ENCODE results near the gene PRKAB1. TPM values are rescaled to one million over a fixed set of nuclear protein-coding genes. Genes with fewer than 3 reads are reported as not detected.

Gene PRKAB1
- total RNA-seq, 1 experiment from 2014 or later, result 30.0 TPM

DNA sequence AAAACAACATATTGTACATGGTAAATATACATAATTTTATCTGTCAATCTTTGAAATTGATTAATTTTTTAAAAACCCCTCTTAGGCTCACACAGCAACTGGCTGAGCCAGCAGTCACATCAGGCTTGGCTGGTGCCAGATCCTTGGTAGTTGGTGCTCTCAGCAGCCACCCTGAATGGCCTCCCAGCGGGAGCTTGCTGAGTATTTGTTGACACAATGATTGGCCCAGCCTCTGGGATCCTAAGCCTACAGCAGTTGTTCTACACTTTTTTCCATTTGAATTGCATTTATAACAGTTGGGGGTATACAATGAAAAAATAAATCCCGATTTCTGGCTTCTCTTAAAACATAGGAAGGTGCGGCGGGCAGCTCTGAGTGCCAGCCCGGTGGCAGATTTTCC lies 11.1 kb downstream of the PRKAB1 start:
- BruUV-seq (replicated peaks), result no TSS peak
- intact Hi-C loops (cut with micrococcal nuclease; ENCODE audit: unreplicated experiment), result no loop called here
- TF ChIP-seq, protein P1, sequence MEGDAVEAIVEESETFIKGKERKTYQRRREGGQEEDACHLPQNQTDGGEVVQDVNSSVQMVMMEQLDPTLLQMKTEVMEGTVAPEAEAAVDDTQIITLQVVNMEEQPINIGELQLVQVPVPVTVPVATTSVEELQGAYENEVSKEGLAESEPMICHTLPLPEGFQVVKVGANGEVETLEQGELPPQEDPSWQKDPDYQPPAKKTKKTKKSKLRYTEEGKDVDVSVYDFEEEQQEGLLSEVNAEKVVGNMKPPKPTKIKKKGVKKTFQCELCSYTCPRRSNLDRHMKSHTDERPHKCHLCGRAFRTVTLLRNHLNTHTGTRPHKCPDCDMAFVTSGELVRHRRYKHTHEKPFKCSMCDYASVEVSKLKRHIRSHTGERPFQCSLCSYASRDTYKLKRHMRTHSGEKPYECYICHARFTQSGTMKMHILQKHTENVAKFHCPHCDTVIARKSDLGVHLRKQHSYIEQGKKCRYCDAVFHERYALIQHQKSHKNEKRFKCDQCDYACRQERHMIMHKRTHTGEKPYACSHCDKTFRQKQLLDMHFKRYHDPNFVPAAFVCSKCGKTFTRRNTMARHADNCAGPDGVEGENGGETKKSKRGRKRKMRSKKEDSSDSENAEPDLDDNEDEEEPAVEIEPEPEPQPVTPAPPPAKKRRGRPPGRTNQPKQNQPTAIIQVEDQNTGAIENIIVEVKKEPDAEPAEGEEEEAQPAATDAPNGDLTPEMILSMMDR (conservative IDR thresholded peaks at IDR 0.05), result no peak
- no peak for TF ChIP-seq EZH2 (IDR thresholded peaks at IDR 0.05; ENCODE audit: low read depth)
- DNase-seq, result no peak
- Histone ChIP-seq H4K20me1 (ENCODE audit: insufficient read depth) (0 out of 2 replicates have a peak, but pooled peaks cover 3% of the 10 kb centered on the region), H3K4me1 (replicated peaks; ENCODE audit: insufficient read depth) (peaks cover 7% of the 10 kb centered on the region), H3K27ac (no peak overlapping the region), H3K36me3 (ENCODE audit: low read depth) (peaks cover 39% of the 10 kb centered on the region), H3K4me3 (no peak overlapping the region), H3K9me3 (ENCODE audit: insufficient read depth, low read depth) (no peaks in the 10 kb centered on the region), H3K9me2 (ENCODE audit: insufficient read depth) (no peaks in the 10 kb centered on the region), H2AFZ (no peak overlapping the region), H3K27me3 (ENCODE audit: insufficient read depth, low read depth) (no peaks in the 10 kb centered on the region), H3F3A (ENCODE audit: insufficient read depth, low read depth) (peaks cover 9% of the 10 kb centered on the region; the same call in 1 of the 2 replicates), H3K79me2 (ENCODE audit: low read depth) (no peaks in the 10 kb centered on the region), H3K4me2 (no peak overlapping the region)
- ChIA-PET POLR2A (ENCODE audit: unreplicated experiment) (no interaction called here), CTCF (no interaction called here)

- H4K20me1 ChIP-seq (ENCODE audit: insufficient read depth), result 0 out of 2 replicates have a peak, but pooled peaks cover under 1% of the 10 kb centered on the region
- BruUV-seq (replicated peaks), result no TSS peak
- H3K4me3 ChIP-seq, result no peak overlapping the region
- H3K9me3 ChIP-seq (ENCODE audit: insufficient read depth, low read depth), result no peaks in the 10 kb centered on the region
- no peaks in the 10 kb centered on the region for H3K79me2 ChIP-seq (ENCODE audit: low read depth)
- 0 out of 2 replicates have a peak, but pooled peaks cover 3% of the 10 kb centered on the region for H3K4me1 ChIP-seq (replicated peaks; ENCODE audit: insufficient read depth)
- no peaks in the 10 kb centered on the region for H3K9me2 ChIP-seq (ENCODE audit: insufficient read depth)
- intact Hi-C loops (cut with micrococcal nuclease; ENCODE audit: unreplicated experiment), result no loop called here
- no peak overlapping the region for H3K27ac ChIP-seq
- peaks cover 35% of the 10 kb centered on the region for H3K36me3 ChIP-seq (ENCODE audit: low read depth)
- ChIA-PET CTCF (no interaction called here), POLR2A (ENCODE audit: unreplicated experiment) (no interaction called here)
- H3K4me2 ChIP-seq, result no peak overlapping the region
- H3K27me3 ChIP-seq (ENCODE audit: insufficient read depth, low read depth), result no peaks in the 10 kb centered on the region
- peaks cover 6% of the 10 kb centered on the region; the same call in 1 of the 2 replicates for H3F3A ChIP-seq (ENCODE audit: insufficient read depth, low read depth)
- DNase-seq, result no peak
- no peak for TF ChIP-seq EZH2 (IDR thresholded peaks at IDR 0.05; ENCODE audit: low read depth)
- TF ChIP-seq, protein P1 (conservative IDR thresholded peaks at IDR 0.05), result no peak
- H2AFZ ChIP-seq, result no peak overlapping the region
These were observed 11.6 kb downstream of the PRKAB1 start for GRCh38 chr12:119679490-119679889.

GRCh38 chr12:119681111-119681510 lies 13.2 kb downstream of the PRKAB1 start:
- ChIA-PET CTCF (no interaction called here), POLR2A (ENCODE audit: unreplicated experiment) (no interaction called here)
- H3K4me3 ChIP-seq, result no peak overlapping the region
- no peak for DNase-seq
- no peaks in the 10 kb centered on the region for H4K20me1 ChIP-seq (ENCODE audit: insufficient read depth)
- H3K9me3 ChIP-seq (ENCODE audit: insufficient read depth, low read depth), result no peaks in the 10 kb centered on the region
- H2AFZ ChIP-seq, result no peak overlapping the region
- H3K4me2 ChIP-seq, result no peak overlapping the region
- no peaks in the 10 kb centered on the region for H3K79me2 ChIP-seq (ENCODE audit: low read depth)
- no peaks in the 10 kb centered on the region for H3K9me2 ChIP-seq (ENCODE audit: insufficient read depth)
- no peak for TF ChIP-seq EZH2 (IDR thresholded peaks at IDR 0.05; ENCODE audit: low read depth)
- TF ChIP-seq, protein P1 (conservative IDR thresholded peaks at IDR 0.05), result no peak
- H3F3A ChIP-seq (ENCODE audit: insufficient read depth, low read depth), result no peaks in the 10 kb centered on the region; the same call in 1 of the 2 replicates
- peaks cover 27% of the 10 kb centered on the region for H3K36me3 ChIP-seq (ENCODE audit: low read depth)
- no peaks in the 10 kb centered on the region for H3K4me1 ChIP-seq (replicated peaks; ENCODE audit: insufficient read depth)
- no TSS peak for BruUV-seq (replicated peaks)
- no peak overlapping the region for H3K27ac ChIP-seq
- intact Hi-C loops (cut with micrococcal nuclease; ENCODE audit: unreplicated experiment), result no loop called here
- no peaks in the 10 kb centered on the region for H3K27me3 ChIP-seq (ENCODE audit: insufficient read depth, low read depth)
